PC-9 (cell line): Measurements from ENCODE around the gene RTN4IP1.

ENCODE experiments used
- EZH2 ChIP-seq: fragments of 200-600 bp; sonication (generic); IDR thresholded peaks from 2 replicates; pipeline ENCODE4 v1.8.0; 2017; ENCODE audit warnings: antibody characterized with exemption, low read depth
- TF ChIP-seq, protein P1 (sequence below): fragments of 200-600 bp; sonication (generic); conservative IDR thresholded peaks from 2 replicates; pipeline ENCODE4 v1.6.1; 2017; ENCODE audit warnings: mixed run types, antibody characterized with exemption, mild to moderate bottlenecking, moderate library complexity

DNA sequence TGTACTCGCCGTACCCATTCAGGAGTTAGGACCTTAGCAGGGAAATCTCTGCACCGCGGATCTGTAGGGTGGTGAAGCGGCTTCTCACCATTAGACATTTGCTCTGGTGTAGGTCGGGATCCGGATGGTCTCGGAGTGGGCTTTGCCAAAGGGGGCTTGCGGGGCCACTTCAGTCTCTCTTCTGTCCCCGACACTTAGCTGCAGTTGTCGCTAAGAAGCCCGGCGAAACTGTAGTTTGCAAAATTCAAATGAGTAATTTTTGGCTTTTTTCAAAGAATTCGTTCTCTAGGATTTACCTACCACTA is 513 bp upstream of the RTN4IP1 start:
- TF ChIP-seq, protein P1, sequence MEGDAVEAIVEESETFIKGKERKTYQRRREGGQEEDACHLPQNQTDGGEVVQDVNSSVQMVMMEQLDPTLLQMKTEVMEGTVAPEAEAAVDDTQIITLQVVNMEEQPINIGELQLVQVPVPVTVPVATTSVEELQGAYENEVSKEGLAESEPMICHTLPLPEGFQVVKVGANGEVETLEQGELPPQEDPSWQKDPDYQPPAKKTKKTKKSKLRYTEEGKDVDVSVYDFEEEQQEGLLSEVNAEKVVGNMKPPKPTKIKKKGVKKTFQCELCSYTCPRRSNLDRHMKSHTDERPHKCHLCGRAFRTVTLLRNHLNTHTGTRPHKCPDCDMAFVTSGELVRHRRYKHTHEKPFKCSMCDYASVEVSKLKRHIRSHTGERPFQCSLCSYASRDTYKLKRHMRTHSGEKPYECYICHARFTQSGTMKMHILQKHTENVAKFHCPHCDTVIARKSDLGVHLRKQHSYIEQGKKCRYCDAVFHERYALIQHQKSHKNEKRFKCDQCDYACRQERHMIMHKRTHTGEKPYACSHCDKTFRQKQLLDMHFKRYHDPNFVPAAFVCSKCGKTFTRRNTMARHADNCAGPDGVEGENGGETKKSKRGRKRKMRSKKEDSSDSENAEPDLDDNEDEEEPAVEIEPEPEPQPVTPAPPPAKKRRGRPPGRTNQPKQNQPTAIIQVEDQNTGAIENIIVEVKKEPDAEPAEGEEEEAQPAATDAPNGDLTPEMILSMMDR: no peak
- no peak for TF ChIP-seq EZH2
